ENCODE results near the gene AP2A1. TPM values are rescaled to one million over a fixed set of nuclear protein-coding genes. Genes with fewer than 3 reads are reported as not detected.

The AP2A1 gene
- total and polyA plus RNA-seq, 2 donors (not counting 3 experiments of a cell fraction or from before 2014, with no cell fraction given) = 108 to 113 TPM

DNA sequence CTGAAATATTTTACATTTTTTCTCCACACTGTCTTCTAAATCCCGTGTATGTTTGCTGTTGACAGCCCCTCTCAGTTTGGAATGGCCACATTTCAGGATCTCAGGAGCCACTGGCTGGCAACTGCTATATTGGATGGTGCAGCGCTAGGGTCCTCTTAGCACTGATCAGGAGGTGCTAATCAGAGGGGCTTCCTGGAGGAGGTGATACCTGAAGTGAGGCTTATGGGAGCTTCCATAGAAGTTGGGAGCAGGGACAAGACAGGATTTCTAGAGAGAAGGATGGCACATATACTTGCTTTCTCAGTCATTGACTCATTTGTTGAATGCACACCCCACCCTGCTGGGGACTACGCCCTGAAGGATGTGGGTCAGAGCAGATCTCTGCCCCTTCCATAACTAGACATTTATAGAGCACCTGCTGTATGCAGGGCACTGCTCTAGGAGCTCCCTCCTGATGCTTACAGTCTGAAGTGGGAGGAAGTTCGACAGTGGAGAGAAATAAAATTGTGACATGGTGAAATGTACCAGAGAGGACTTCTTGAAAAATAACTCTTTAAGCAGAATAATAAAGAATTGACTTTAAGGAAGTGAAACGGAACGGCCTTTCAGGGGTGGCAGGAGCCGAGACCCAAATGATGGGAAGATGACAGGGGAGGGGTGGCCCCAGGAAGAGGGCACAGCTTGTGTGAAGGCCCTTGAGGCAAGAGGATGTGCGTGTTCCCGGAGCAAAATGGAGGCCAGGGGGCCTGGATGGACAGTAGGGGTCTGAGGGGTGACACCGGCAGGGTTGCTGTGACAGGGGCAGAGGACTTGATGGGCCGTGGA, 13.1 kb downstream of the AP2A1 start:
- CTCF ChIA-PET = no interaction called here

More for the DNA sequence above, 13.1 kb downstream of the AP2A1 start:
- H3K4me3 ChIP-seq (replicated peaks in 1 of 3; ENCODE audit: insufficient read depth in 1 of 3, low read depth in 1 of 3, low read length in 3 of 3) = no peak overlapping the region
- peaks cover 0 to 11% of the 10 kb centered on the region in 2 experiments for H3K36me3 ChIP-seq (ENCODE audit: control insufficient read depth in 2 of 2, extremely low read depth in 1 of 2, insufficient read depth in 2 of 2, low read length in 2 of 2)
- intact Hi-C loops (cut with micrococcal nuclease) (no loop called here), dilution Hi-C loops (cut with MboI; ENCODE audit: extremely low pct_ligation_motif_present, low sequenced_read_pairs) (no loop called here)
- DNase-seq (ENCODE audit: low read depth, low spot score) (no peak), FAIRE-seq (no peak)
- POLR2A ChIA-PET = no interaction called here
- TF ChIP-seq EZH2 (IDR thresholded peaks at IDR 0.05; ENCODE audit: borderline replicate concordance, low read depth, low read length, severe bottlenecking) (no peak), GATA2 (IDR thresholded peaks at IDR 0.05; ENCODE audit: insufficient read depth, insufficient read length, low read depth, low read length) (no peak), JUN (IDR thresholded peaks at IDR 0.05; ENCODE audit: borderline replicate concordance, insufficient read depth, insufficient read length, low read depth) (no peak)
- TF ChIP-seq, protein P1, sequence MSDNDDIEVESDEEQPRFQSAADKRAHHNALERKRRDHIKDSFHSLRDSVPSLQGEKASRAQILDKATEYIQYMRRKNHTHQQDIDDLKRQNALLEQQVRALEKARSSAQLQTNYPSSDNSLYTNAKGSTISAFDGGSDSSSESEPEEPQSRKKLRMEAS (IDR thresholded peaks at IDR 0.05; ENCODE audit: insufficient read depth, insufficient read length) = no peak
- TF ChIP-seq, protein P2, sequence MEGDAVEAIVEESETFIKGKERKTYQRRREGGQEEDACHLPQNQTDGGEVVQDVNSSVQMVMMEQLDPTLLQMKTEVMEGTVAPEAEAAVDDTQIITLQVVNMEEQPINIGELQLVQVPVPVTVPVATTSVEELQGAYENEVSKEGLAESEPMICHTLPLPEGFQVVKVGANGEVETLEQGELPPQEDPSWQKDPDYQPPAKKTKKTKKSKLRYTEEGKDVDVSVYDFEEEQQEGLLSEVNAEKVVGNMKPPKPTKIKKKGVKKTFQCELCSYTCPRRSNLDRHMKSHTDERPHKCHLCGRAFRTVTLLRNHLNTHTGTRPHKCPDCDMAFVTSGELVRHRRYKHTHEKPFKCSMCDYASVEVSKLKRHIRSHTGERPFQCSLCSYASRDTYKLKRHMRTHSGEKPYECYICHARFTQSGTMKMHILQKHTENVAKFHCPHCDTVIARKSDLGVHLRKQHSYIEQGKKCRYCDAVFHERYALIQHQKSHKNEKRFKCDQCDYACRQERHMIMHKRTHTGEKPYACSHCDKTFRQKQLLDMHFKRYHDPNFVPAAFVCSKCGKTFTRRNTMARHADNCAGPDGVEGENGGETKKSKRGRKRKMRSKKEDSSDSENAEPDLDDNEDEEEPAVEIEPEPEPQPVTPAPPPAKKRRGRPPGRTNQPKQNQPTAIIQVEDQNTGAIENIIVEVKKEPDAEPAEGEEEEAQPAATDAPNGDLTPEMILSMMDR (IDR thresholded peaks at IDR 0.05; ENCODE audit: extremely low read depth in 1 of 2, insufficient read depth in 1 of 2, low read depth in 1 of 2, low read length in 2 of 2) = no peak
- no peaks in the 10 kb centered on the region for H3K27me3 ChIP-seq (ENCODE audit: control insufficient read depth in 2 of 2, insufficient read depth in 2 of 2, low read length in 2 of 2)
- H3K4me1 ChIP-seq (ENCODE audit: control insufficient read depth, extremely low read depth, insufficient read depth, low read length) = no peaks in the 10 kb centered on the region
- no peaks in the 10 kb centered on the region for H3K9me3 ChIP-seq (replicated peaks; ENCODE audit: control insufficient read depth, insufficient read depth, low read length)
- no peak overlapping the region for H3K9ac ChIP-seq (replicated peaks; ENCODE audit: extremely low read depth, insufficient read depth, low read length)
- H4K20me1 ChIP-seq (replicated peaks; ENCODE audit: control insufficient read depth, extremely low read depth, insufficient read depth, low read length) = no peaks in the 10 kb centered on the region
- no peak overlapping the region for H3K4me2 ChIP-seq (ENCODE audit: insufficient read depth, low read length)
- H3K79me2 ChIP-seq (ENCODE audit: control insufficient read depth, insufficient read depth, low read length) = peaks cover 7% of the 10 kb centered on the region
- no peak overlapping the region for H3K27ac ChIP-seq (ENCODE audit: insufficient read depth, low read depth, low read length)
- no TSS peak for BruUV-seq (replicated peaks)
- H2AFZ ChIP-seq (ENCODE audit: low read depth, low read length) = no peak overlapping the region
- H3K9me1 ChIP-seq (replicated peaks; ENCODE audit: control insufficient read depth, extremely low read depth, insufficient read depth, low read length) = no peaks in the 10 kb centered on the region
